DOHH2 (cell line): ENCODE measurements around the gene ATF7IP2.

Experiments
- H3F3A ChIP-seq: fragments of 200-600 bp; sonication (generic), shearing (Covaris generic); 2 replicates; pipeline ENCODE4 v1.6.0; 2016; ENCODE audit warnings: antibody characterized with exemption, mild to moderate bottlenecking; ENCODE audit not compliant: control insufficient read depth, insufficient read depth
- H3K27ac ChIP-seq: fragments of 200-600 bp; sonication (generic); 2 replicates; pipeline ENCODE4 v1.5.1; 2014; ENCODE audit warnings: low read depth, mild to moderate bottlenecking, low read length, moderate library complexity
- H3K27me3 ChIP-seq: fragments of 200-600 bp; sonication (generic); 2 replicates; pipeline ENCODE4 v1.6.1; 2014; ENCODE audit warnings: mild to moderate bottlenecking, low read length, mixed read lengths; ENCODE audit not compliant: control insufficient read depth
- H3K36me3 ChIP-seq: fragments of 200-600 bp; sonication (generic); 2 replicates; pipeline ENCODE4 v1.6.1; 2014; ENCODE audit warnings: mild to moderate bottlenecking, low read length, moderate library complexity, mixed read lengths; ENCODE audit not compliant: control insufficient read depth
- H3K4me1 ChIP-seq: fragments of 200-600 bp; sonication (generic); 2 replicates; pipeline ENCODE4 v1.6.1; 2014; ENCODE audit warnings: mild to moderate bottlenecking, low read length, mixed read lengths; ENCODE audit not compliant: control insufficient read depth
- H3K4me2 ChIP-seq: fragments of 200-600 bp; sonication (generic); 2 replicates; pipeline ENCODE4 v1.6.0; 2014; ENCODE audit warnings: mild to moderate bottlenecking, low read length, moderate library complexity
- H3K4me3 ChIP-seq: fragments of 200-600 bp; sonication (generic); 2 replicates; pipeline ENCODE4 v1.5.1; 2014; ENCODE audit warnings: mild to moderate bottlenecking, low read length, mixed read lengths
- H3K79me2 ChIP-seq: fragments of 200-600 bp; sonication (generic); 2 replicates; pipeline ENCODE4 v1.6.1; 2014; ENCODE audit warnings: mild to moderate bottlenecking, low read length, mixed read lengths; ENCODE audit not compliant: control insufficient read depth
- H3K9me2 ChIP-seq: fragments of 200-600 bp; sonication (generic); replicated peaks from 2 replicates; pipeline ENCODE4 v1.6.1; 2014; ENCODE audit warnings: mild to moderate bottlenecking, low read length, mixed read lengths; ENCODE audit not compliant: control insufficient read depth
- H3K9me3 ChIP-seq: fragments of 200-600 bp; sonication (generic); 2 replicates; pipeline ENCODE4 v1.6.1; 2014; ENCODE audit warnings: antibody characterized with exemption, low read length, mixed read lengths; ENCODE audit not compliant: control insufficient read depth, insufficient read depth
- H4K20me1 ChIP-seq: fragments of 200-600 bp; sonication (generic); 2 replicates; pipeline ENCODE4 v1.6.0; 2014; ENCODE audit warnings: low read depth, mild to moderate bottlenecking, antibody characterized with exemption, low read length, moderate library complexity; ENCODE audit not compliant: control insufficient read depth, insufficient read depth
- CTCF ChIP-seq: fragments of 200-600 bp; sonication (generic); IDR thresholded peaks from one replicate; pipeline ENCODE4 v1.5.1; 2014; ENCODE audit warnings: antibody characterized with exemption, mild to moderate bottlenecking, low read depth, low read length; ENCODE audit not compliant: poor library complexity, severe bottlenecking
- EZH2phosphoT487 ChIP-seq: fragments of 200-600 bp; sonication (generic); IDR thresholded peaks from 2 replicates; pipeline ENCODE4 v1.6.1; 2017; ENCODE audit warnings: borderline replicate concordance, mild to moderate bottlenecking, antibody characterized with exemption, low read length, moderate library complexity, mixed read lengths

ATF7IP2 gene

GRCh38 chr16:10386517-10387100 is 748 bp downstream of the ATF7IP2 start:
- peaks cover 52% of the 10 kb centered on the region for H3K79me2 ChIP-seq
- H3K9me2 ChIP-seq, result no peaks in the 10 kb centered on the region
- H3K27me3 ChIP-seq, result no peaks in the 10 kb centered on the region
- H3F3A ChIP-seq, result no peaks in the 10 kb centered on the region
- TF ChIP-seq CTCF (no peak), EZH2phosphoT487 (no peak)
- peak overlapping the region; percentile 83 for H3K4me3 ChIP-seq
- H3K9me3 ChIP-seq, result peaks cover 4% of the 10 kb centered on the region; the same call in 1 of the 2 replicates
- H3K4me2 ChIP-seq, result peak overlapping the region; percentile 74
- peaks cover 31% of the 10 kb centered on the region for H3K4me1 ChIP-seq
- H3K27ac ChIP-seq, result peak overlapping the region; percentile 53
- H4K20me1 ChIP-seq, result no peaks in the 10 kb centered on the region
- H3K36me3 ChIP-seq, result peaks cover 39% of the 10 kb centered on the region

GRCh38 chr16:10387188-10387617 is 1.3 kb downstream of the ATF7IP2 start:
- no peaks in the 10 kb centered on the region for H3F3A ChIP-seq
- no peaks in the 10 kb centered on the region for H3K9me2 ChIP-seq
- H3K4me2 ChIP-seq, result peak overlapping the region; percentile 74
- H3K36me3 ChIP-seq, result peaks cover 39% of the 10 kb centered on the region
- peak overlapping the region; percentile 83 for H3K4me3 ChIP-seq
- peaks cover 53% of the 10 kb centered on the region for H3K79me2 ChIP-seq
- no peak overlapping the region for H3K27ac ChIP-seq
- H4K20me1 ChIP-seq, result no peaks in the 10 kb centered on the region
- H3K4me1 ChIP-seq, result peaks cover 29% of the 10 kb centered on the region
- H3K27me3 ChIP-seq, result no peaks in the 10 kb centered on the region
- peaks cover 4% of the 10 kb centered on the region; the same call in 1 of the 2 replicates for H3K9me3 ChIP-seq
- TF ChIP-seq CTCF, result no peak
- no peak for TF ChIP-seq EZH2phosphoT487

GRCh38 chr16:10388988-10389387 is 3.1 kb downstream of the ATF7IP2 start:
- H3K4me1 ChIP-seq, result peaks cover 30% of the 10 kb centered on the region
- no peaks in the 10 kb centered on the region for H4K20me1 ChIP-seq
- peaks cover 57% of the 10 kb centered on the region for H3K79me2 ChIP-seq
- H3K4me3 ChIP-seq, result no peak overlapping the region
- 0 out of 2 replicates have a peak overlapping the region, but pooled peaks have one; percentile 9 for H3K4me2 ChIP-seq
- no peak for TF ChIP-seq EZH2phosphoT487
- TF ChIP-seq CTCF, result no peak
- no peak overlapping the region for H3K27ac ChIP-seq
- peaks cover 4% of the 10 kb centered on the region; the same call in 1 of the 2 replicates for H3K9me3 ChIP-seq
- H3F3A ChIP-seq, result no peaks in the 10 kb centered on the region
- H3K9me2 ChIP-seq, result no peaks in the 10 kb centered on the region
- peaks cover 46% of the 10 kb centered on the region for H3K36me3 ChIP-seq
- no peaks in the 10 kb centered on the region for H3K27me3 ChIP-seq
